IMR-90 (cell line): Measurements from ENCODE around the gene SLC46A3. TPM values are rescaled to one million over a fixed set of nuclear protein-coding genes. Genes with fewer than 3 reads are reported as not detected.

Experiments used
- ATAC-seq: fragments of 200-7000 bp; cut with Tn5 transposase; 2 replicates; pipeline ENCODE4 v1.9.1; 2020; ENCODE audit warnings: low read depth, mild to moderate bottlenecking, moderate library complexity
- BruUV-seq: library from RNA; stranded (reverse); fragments of 400-500 nt; replicated peaks from 2 replicates; lab custom pipeline; 2021; lab: Mats Ljungman, UMichigan
- CTCF ChIA-PET: fragments of 300-600 bp; formaldehyde crosslinking; extraction: SDS; loops from one replicate; lab custom pipeline; 2021; ENCODE audit warnings: antibody characterized with exemption; lab: Yijun Ruan, JAX
- POLR2A ChIA-PET: fragments of 300-600 bp; sonication (Branson Sonifier 250); formaldehyde crosslinking; loops from one replicate; lab custom pipeline; 2022; ENCODE audit warnings: antibody characterized with exemption; ENCODE audit not compliant: unreplicated experiment; lab: Charles Lee
- DNase-seq: peaks from one replicate; pipeline ENCODE4 v3.0.0; 2013
- H2AFZ ChIP-seq: replicated peaks from 2 replicates; pipeline ENCODE3; 2013; ENCODE audit warnings: low read length, mild to moderate bottlenecking; ENCODE audit not compliant: poor library complexity
- H2AK5ac ChIP-seq: 2 replicates; pipeline ENCODE4 v1.6.1; 2013; ENCODE audit warnings: low read depth, low read length, inconsistent platforms
- H2AK9ac ChIP-seq: replicated peaks from 2 replicates; pipeline ENCODE3; 2013; ENCODE audit warnings: mild to moderate bottlenecking, low read depth, low read length, moderate library complexity; ENCODE audit not compliant: poor library complexity
- H2BK120ac ChIP-seq: 2 replicates; pipeline ENCODE4 v1.6.1; 2013; ENCODE audit warnings: low read depth, low read length, inconsistent platforms
- H2BK15ac ChIP-seq: 3 replicates; pipeline ENCODE4 v1.6.1; 2013; ENCODE audit warnings: low read depth, low read length, inconsistent platforms
- H2BK20ac ChIP-seq: 2 replicates; pipeline ENCODE4 v1.6.1; 2013; ENCODE audit warnings: low read depth, mild to moderate bottlenecking, inconsistent platforms, low read length, moderate library complexity
- H2BK5ac ChIP-seq: 2 replicates; pipeline ENCODE4 v1.6.1; 2013; ENCODE audit warnings: mild to moderate bottlenecking, low read depth, low read length, inconsistent platforms; ENCODE audit not compliant: poor library complexity, severe bottlenecking
- H3K14ac ChIP-seq: replicated peaks from 2 replicates; pipeline ENCODE4 v1.6.1; 2013; ENCODE audit warnings: low read depth, low read length, inconsistent platforms
- H3K18ac ChIP-seq: 2 replicates; pipeline ENCODE4 v1.6.1; 2013; ENCODE audit warnings: low read depth, low read length, control low read depth
- H3K23ac ChIP-seq: 2 replicates; pipeline ENCODE4 v1.6.1; 2013; ENCODE audit warnings: low read depth, low read length, inconsistent platforms
- H3K27ac ChIP-seq: 2 replicates; pipeline ENCODE4 v1.5.1; 2013; ENCODE audit warnings: mild to moderate bottlenecking, control low read depth, low read length; ENCODE audit not compliant: insufficient read depth
- H3K27me3 ChIP-seq: 2 replicates; pipeline ENCODE4 v1.6.1; 2013; ENCODE audit warnings: low read length; ENCODE audit not compliant: control insufficient read depth, insufficient read depth
- H3K36me3 ChIP-seq: 2 replicates; pipeline ENCODE4 v1.6.1; 2013; ENCODE audit warnings: low read length, mixed read lengths; ENCODE audit not compliant: control insufficient read depth, insufficient read depth
- H3K4ac ChIP-seq: 2 replicates; pipeline ENCODE4 v1.6.1; 2013; ENCODE audit warnings: low read depth, low read length, inconsistent platforms
- H3K4me1 ChIP-seq: 2 replicates; pipeline ENCODE4 v1.6.1; 2013; ENCODE audit warnings: low read length, mixed read lengths; ENCODE audit not compliant: control insufficient read depth, insufficient read depth
- H3K4me2 ChIP-seq: 2 replicates; pipeline ENCODE4 v1.6.1; 2013; ENCODE audit warnings: low read depth, mild to moderate bottlenecking, control low read depth, low read length, moderate library complexity
- H3K4me3 ChIP-seq: 2 replicates; pipeline ENCODE4 v1.5.1; 2013; ENCODE audit warnings: low read depth, mild to moderate bottlenecking, control low read depth, low read length, moderate library complexity; ENCODE audit not compliant: insufficient read depth
- H3K56ac ChIP-seq: 2 replicates; pipeline ENCODE4 v1.6.1; 2013; ENCODE audit warnings: low read length, inconsistent platforms; ENCODE audit not compliant: insufficient read depth; ENCODE audit errors: extremely low read depth
- H3K79me1 ChIP-seq, 2 experiments: 2 replicates each; pipeline ENCODE4 v1.6.1; 2013; ENCODE audit warnings: low read length in 2 of 2, inconsistent platforms in 1 of 2, low read depth in 1 of 2
- H3K9ac ChIP-seq: 2 replicates; pipeline ENCODE4 v1.6.1; 2013; ENCODE audit warnings: low read depth, low read length, control low read depth
- H3K9me1 ChIP-seq: 2 replicates; pipeline ENCODE4 v1.6.1; 2013; ENCODE audit warnings: low read length, inconsistent platforms; ENCODE audit not compliant: insufficient read depth
- H3K9me3 ChIP-seq: 2 replicates; pipeline ENCODE4 v1.6.1; 2013; ENCODE audit warnings: low read length; ENCODE audit not compliant: control insufficient read depth, insufficient read depth
- H4K20me1 ChIP-seq: 2 replicates; pipeline ENCODE4 v1.6.1; 2013; ENCODE audit warnings: low read length, inconsistent platforms; ENCODE audit not compliant: insufficient read depth
- H4K5ac ChIP-seq: 2 replicates; pipeline ENCODE4 v1.6.1; 2013; ENCODE audit warnings: mild to moderate bottlenecking, low read depth, low read length, control low read depth
- H4K8ac ChIP-seq, 2 experiments: 2 replicates each; pipeline ENCODE4 v1.6.1; 2013; ENCODE audit warnings: low read depth in 2 of 2, low read length in 2 of 2, control low read depth in 1 of 2, inconsistent platforms in 1 of 2
- H4K91ac ChIP-seq: 2 replicates; pipeline ENCODE4 v1.6.1; 2013; ENCODE audit warnings: low read depth, low read length, inconsistent platforms; ENCODE audit not compliant: insufficient read depth
- CEBPB ChIP-seq: IDR thresholded peaks from 2 replicates; pipeline ENCODE4 v1.6.1; 2012; ENCODE audit warnings: low read depth, low read length, improper control_type of control experiment
- FOS ChIP-seq: fragments of 150-350 bp; IDR thresholded peaks from 2 replicates; pipeline ENCODE4 v1.6.1; 2016; ENCODE audit warnings: low read depth, low read length
- MAFK ChIP-seq: IDR thresholded peaks from 2 replicates; pipeline ENCODE4 v1.6.1; 2012; ENCODE audit warnings: low read depth, low read length, improper control_type of control experiment
- MXI1 ChIP-seq: IDR thresholded peaks from 2 replicates; pipeline ENCODE4 v1.6.1; 2012; ENCODE audit warnings: low read depth, mild to moderate bottlenecking, low read length, moderate library complexity, borderline replicate concordance
- RAD21 ChIP-seq: IDR thresholded peaks from 2 replicates; pipeline ENCODE4 v1.6.1; 2012; ENCODE audit warnings: low read length, improper control_type of control experiment
- RCOR1 ChIP-seq: IDR thresholded peaks from 2 replicates; pipeline ENCODE4 v1.6.1; 2012; ENCODE audit warnings: mild to moderate bottlenecking, low read length, improper control_type of control experiment; ENCODE audit not compliant: insufficient replicate concordance
- RFX5 ChIP-seq: IDR thresholded peaks from 2 replicates; pipeline ENCODE4 v1.8.0; 2012; ENCODE audit warnings: low read depth, mild to moderate bottlenecking, low read length, moderate library complexity
- SMC3 ChIP-seq: fragments of 150-350 bp; IDR thresholded peaks from 2 replicates; pipeline ENCODE4 v1.6.1; 2016; ENCODE audit warnings: low read depth, mild to moderate bottlenecking, antibody characterized with exemption, low read length, moderate library complexity
- WGBS, 2 experiments: methylation state at CpG; one replicate each; pipeline versions ENCODE4 v1.1.5 to v1.1.7; 2013; ENCODE audit warnings: missing lambda C conversion rate in 2 of 2; ENCODE audit not compliant: insufficient read length in 1 of 2; ENCODE audit errors: extremely low coverage in 2 of 2; 5-methylcytosine and 5-hydroxymethylcytosine counted together
- dilution Hi-C: fragments of 300-500 bp; cut with HindIII; formaldehyde crosslinking; loops from one replicate; pipeline ENCODE4 v1.14.3; 2018; ENCODE audit warnings: low sequenced_read_pairs; ENCODE audit not compliant: unreplicated experiment
- in situ Hi-C: fragments of 300-500 bp; cut with MboI; formaldehyde crosslinking; loops from 3 replicates; pipeline ENCODE4 v1.14.3; 2019; ENCODE audit warnings: low sequenced_read_pairs, inconsistent platforms, mixed read lengths
- intact Hi-C: fragments of 100-400 bp; cut with micrococcal nuclease; formaldehyde crosslinking; loops from 2 replicates; pipeline ENCODE4 v1.10.0; 2022
- polyA plus RNA-seq, 3 experiments: library from polyadenylated mRNA; depleted of rRNA; stranded (reverse); fragments of >200 nt; gene quantifications; 2 replicates each; pipeline ENCODE4 v1.2.3, GENCODE V29; 2012; ENCODE audit warnings: low replicate concordance in 1 of 3
- total RNA-seq: library from RNA; depleted of rRNA; stranded (reverse); fragments of >200 nt; gene quantifications from 2 replicates; pipeline ENCODE4 v1.2.3, GENCODE V29; 2012
- TF ChIP-seq, protein P1 (sequence below): fragments of 150-350 bp; IDR thresholded peaks from 2 replicates; pipeline ENCODE4 v1.6.1; 2016; ENCODE audit warnings: low read depth, mild to moderate bottlenecking, low read length, moderate library complexity, borderline replicate concordance

Gene SLC46A3
- total and polyA plus RNA-seq, 2 of the 4 experiments (the other 2 are of a cell fraction) = 0.54 to 0.89 TPM

DNA sequence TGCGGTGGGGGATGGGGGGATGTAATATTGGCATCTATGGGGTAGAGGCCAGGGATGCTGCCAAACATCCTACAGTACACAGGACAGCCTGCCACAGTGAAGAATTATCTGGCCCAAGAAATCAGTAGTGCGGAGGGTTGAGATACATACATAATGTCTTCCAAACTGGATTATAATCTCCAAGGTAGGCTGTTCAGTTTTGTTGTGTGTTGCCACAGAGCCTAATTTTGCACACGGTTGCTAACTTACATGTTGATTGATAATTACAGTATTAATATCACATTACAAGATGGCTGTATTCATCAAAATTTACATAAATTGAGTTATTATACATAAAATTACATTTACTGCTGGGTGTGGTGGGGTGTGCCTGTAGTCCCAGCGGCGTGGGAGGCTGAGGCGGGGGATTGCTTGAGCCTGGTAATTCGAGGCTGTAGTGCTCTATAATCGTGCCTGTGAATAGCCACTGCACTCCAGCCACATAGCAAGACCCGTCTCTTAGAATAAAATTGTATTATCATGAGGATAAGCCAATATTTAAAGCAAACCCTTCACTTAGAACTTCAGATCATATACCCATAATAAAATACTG is 51.8 kb downstream of the SLC46A3 start:
- H3K4ac ChIP-seq = no peak overlapping the region
- no peak overlapping the region for H4K8ac ChIP-seq
- peaks cover 19 to 28% of the 10 kb centered on the region in 2 experiments; a peak in 3 of 4 replicates for H3K79me1 ChIP-seq
- H3K36me3 ChIP-seq = peaks cover 56% of the 10 kb centered on the region
- no peak overlapping the region for H3K23ac ChIP-seq
- H2AK9ac ChIP-seq = peak overlapping the region; percentile 57
- DNase-seq (no peak), ATAC-seq (no peak)
- WGBS, 2 experiments = no CpG with 5 or more reads among the region's 9 CpGs
- H2BK120ac ChIP-seq = no peak overlapping the region
- no peak overlapping the region for H3K4me3 ChIP-seq
- no peak overlapping the region for H2BK20ac ChIP-seq
- H3K14ac ChIP-seq = no peak overlapping the region
- H2AFZ ChIP-seq = no peak overlapping the region
- intact Hi-C loops = no loop called here
- H3K18ac ChIP-seq = no peak overlapping the region
- in situ Hi-C loops = no loop called here
- dilution Hi-C loops = no loop called here
- POLR2A ChIA-PET = no interaction called here
- CTCF ChIA-PET = no interaction called here
- no peak for TF ChIP-seq SMC3
- no peak for TF ChIP-seq RAD21
- no peak for TF ChIP-seq CEBPB
- TF ChIP-seq, protein P1, sequence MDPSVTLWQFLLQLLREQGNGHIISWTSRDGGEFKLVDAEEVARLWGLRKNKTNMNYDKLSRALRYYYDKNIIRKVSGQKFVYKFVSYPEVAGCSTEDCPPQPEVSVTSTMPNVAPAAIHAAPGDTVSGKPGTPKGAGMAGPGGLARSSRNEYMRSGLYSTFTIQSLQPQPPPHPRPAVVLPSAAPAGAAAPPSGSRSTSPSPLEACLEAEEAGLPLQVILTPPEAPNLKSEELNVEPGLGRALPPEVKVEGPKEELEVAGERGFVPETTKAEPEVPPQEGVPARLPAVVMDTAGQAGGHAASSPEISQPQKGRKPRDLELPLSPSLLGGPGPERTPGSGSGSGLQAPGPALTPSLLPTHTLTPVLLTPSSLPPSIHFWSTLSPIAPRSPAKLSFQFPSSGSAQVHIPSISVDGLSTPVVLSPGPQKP = no peak
- TF ChIP-seq MXI1 = no peak
- TF ChIP-seq FOS = no peak
- TF ChIP-seq MAFK = no peak
- TF ChIP-seq RCOR1 = no peak
- TF ChIP-seq RFX5 = no peak
- H3K56ac ChIP-seq = no peak overlapping the region
- no TSS peak for BruUV-seq
- H3K4me1 ChIP-seq = no peaks in the 10 kb centered on the region
- peaks cover 15% of the 10 kb centered on the region for H4K20me1 ChIP-seq
- no peaks in the 10 kb centered on the region for H3K9me1 ChIP-seq
- H3K27ac ChIP-seq = no peak overlapping the region
- no peak overlapping the region for H3K9ac ChIP-seq
- no peak overlapping the region for H2BK15ac ChIP-seq
- H4K91ac ChIP-seq = no peak overlapping the region
- H3K9me3 ChIP-seq = no peaks in the 10 kb centered on the region
- no peak overlapping the region for H2AK5ac ChIP-seq
- H4K5ac ChIP-seq = no peak overlapping the region
- H3K4me2 ChIP-seq = no peak overlapping the region
- H3K27me3 ChIP-seq = no peaks in the 10 kb centered on the region
- H2BK5ac ChIP-seq = no peak overlapping the region
